NT2/D1 (cell line): ENCODE measurements around the gene C1orf52.

Source experiments
- SUZ12 ChIP-seq: IDR thresholded peaks from 2 replicates; pipeline ENCODE4 v1.6.1; 2011; ENCODE audit not compliant: insufficient read length, insufficient read depth; ENCODE audit errors: extremely low read depth
- YY1 ChIP-seq: IDR thresholded peaks from 2 replicates; pipeline ENCODE4 v1.6.1; 2011; ENCODE audit not compliant: insufficient read length, insufficient read depth
- ZNF274 ChIP-seq: IDR thresholded peaks from 2 replicates; pipeline ENCODE4 v1.6.1; 2011; ENCODE audit warnings: mild to moderate bottlenecking, low read depth, low read length

GRCh38 chr1:85245456-85245855 is 14.0 kb downstream of the C1orf52 start:
- TF ChIP-seq ZNF274 = no peak
- TF ChIP-seq YY1 = no peak
- no peak for TF ChIP-seq SUZ12
